ENCODE measurements around the gene DNAJC12.
A peak's percentile ranks its signal among the peaks of the same experiment; 100 is the strongest.

Gene DNAJC12

GRCh38 chr10:67818323-67818722 lies 19.7 kb downstream of the DNAJC12 start:
- DNase-seq (ENCODE audit: insufficient read length, low spot score) (no peak), FAIRE-seq (no peak)
- TF ChIP-seq POLR2A (IDR thresholded peaks at IDR 0.05; ENCODE audit: low read depth, low read length): no peak

- no peak for DNase-seq (ENCODE audit: insufficient read length, low spot score)
- no peak for FAIRE-seq
- no peak for TF ChIP-seq POLR2A (IDR thresholded peaks at IDR 0.05; ENCODE audit: low read depth, low read length)
Measured at GRCh38 chr10:67816719-67817118, 21.3 kb downstream of the DNAJC12 start.

GRCh38 chr10:67815571-67816059 lies 22.4 kb downstream of the DNAJC12 start:
- DNase-seq (ENCODE audit: insufficient read length, low spot score): no peak
- no peak for TF ChIP-seq POLR2A (IDR thresholded peaks at IDR 0.05; ENCODE audit: low read depth, low read length)
- peak; percentile 20 for FAIRE-seq

DNA sequence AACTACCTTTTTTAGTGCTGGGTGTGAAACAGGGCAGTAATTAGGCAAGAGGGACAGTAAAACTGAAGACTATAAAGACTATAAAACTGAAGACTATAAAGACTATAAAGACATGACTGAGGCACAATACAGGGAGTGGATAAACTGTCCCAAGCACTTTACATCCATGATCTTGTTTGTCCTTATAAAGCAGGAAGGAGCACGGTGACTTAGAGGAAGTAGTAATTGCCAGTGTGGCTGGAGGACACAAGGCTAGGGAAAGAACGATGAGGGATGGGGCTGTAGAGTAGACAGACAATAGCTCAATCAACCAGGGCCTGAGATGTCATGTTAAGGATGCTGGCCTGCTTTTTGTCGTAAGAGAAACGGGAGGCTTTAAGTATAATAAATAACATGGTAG lies 26.0 kb downstream of the DNAJC12 start:
- no peak for DNase-seq (ENCODE audit: insufficient read length, low spot score)
- no peak for TF ChIP-seq POLR2A (IDR thresholded peaks at IDR 0.05; ENCODE audit: low read depth, low read length)
- FAIRE-seq: peak; percentile 45

DNA sequence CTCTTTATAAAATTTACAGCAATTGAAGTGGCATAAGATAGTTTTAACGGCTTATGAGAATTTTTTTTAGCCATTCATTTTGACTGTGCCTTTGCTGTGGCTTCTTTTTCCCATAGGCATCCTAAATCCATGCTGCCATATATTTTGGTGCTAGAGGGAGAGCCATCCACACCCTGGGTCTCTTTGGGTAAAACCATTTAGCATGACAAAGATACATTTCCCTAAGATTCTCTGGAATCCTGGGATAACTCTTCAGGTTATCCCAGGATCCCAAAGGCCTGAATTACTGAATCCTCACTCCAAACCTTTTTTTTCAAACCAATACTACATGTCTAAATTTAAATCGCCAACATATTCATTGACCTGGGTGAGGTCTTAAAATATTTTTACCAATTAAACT lies 28.9 kb downstream of the DNAJC12 start:
- FAIRE-seq (no peak), DNase-seq (ENCODE audit: insufficient read length, low spot score) (no peak)
- no peak for TF ChIP-seq POLR2A (IDR thresholded peaks at IDR 0.05; ENCODE audit: low read depth, low read length)

DNA sequence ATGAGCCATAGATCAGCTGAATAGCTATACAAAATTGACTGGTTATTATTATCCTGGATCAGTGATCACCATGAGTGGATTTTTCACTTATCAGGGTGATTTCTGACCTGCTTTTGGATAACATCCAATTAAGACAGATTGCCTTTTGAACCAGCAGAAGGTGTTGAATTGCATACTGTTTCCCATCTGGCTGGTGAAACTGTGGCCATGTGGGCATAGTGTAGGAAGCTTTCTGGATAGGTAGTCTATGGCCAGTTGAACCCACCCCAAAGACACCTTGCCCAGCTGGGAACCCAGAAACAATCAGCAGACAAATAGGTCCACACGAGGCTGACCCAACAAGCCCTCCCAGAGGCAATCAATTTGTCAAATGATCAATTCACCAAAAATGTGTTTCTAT lies 29.3 kb downstream of the DNAJC12 start:
- no peak for FAIRE-seq
- TF ChIP-seq POLR2A (IDR thresholded peaks at IDR 0.05; ENCODE audit: low read depth, low read length): no peak
- no peak for DNase-seq (ENCODE audit: insufficient read length, low spot score)

GRCh38 chr10:67807855-67808456 lies 30.0 kb downstream of the DNAJC12 start:
- peak; percentile 33 for FAIRE-seq
- no peak for TF ChIP-seq POLR2A (IDR thresholded peaks at IDR 0.05; ENCODE audit: low read depth, low read length)
- no peak for DNase-seq (ENCODE audit: insufficient read length, low spot score)

- no peak for FAIRE-seq
- TF ChIP-seq POLR2A (IDR thresholded peaks at IDR 0.05; ENCODE audit: low read depth, low read length): no peak
Measured at GRCh38 chr10:67804395-67804678, 33.7 kb downstream of the DNAJC12 start.

GRCh38 chr10:67803588-67804394 lies 34.2 kb downstream of the DNAJC12 start:
- no peak for DNase-seq (ENCODE audit: insufficient read length, low spot score)
- TF ChIP-seq POLR2A (IDR thresholded peaks at IDR 0.05; ENCODE audit: low read depth, low read length): no peak
- peak; percentile 30 for FAIRE-seq

More at GRCh38 chr10:67804395-67804678, 33.7 kb downstream of the DNAJC12 start:
- DNase-seq (ENCODE audit: insufficient read length, low spot score): no peak

- FAIRE-seq (no peak), DNase-seq (ENCODE audit: insufficient read length, low spot score) (no peak)
- TF ChIP-seq POLR2A (IDR thresholded peaks at IDR 0.05; ENCODE audit: low read depth, low read length): no peak
Measured at GRCh38 chr10:67802767-67803538, 35.0 kb downstream of the DNAJC12 start.

DNA sequence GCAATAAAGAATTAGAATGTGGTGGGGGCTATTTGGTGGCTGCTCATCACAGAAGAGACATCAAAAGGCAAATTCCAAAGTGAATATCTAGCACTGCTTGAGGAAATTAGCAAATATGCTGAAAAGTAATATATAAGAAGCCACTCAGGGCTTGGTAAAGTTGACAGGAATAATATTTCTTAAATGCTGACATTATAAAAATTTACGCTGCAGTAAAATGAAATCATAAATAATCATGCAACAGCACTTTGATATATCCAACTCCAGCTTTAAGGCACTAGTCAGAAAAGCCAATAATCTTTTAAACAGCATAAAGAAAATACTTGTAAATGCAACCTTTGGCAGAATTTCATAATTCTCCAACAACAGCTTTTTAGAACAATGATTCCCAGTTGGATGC lies 36.9 kb downstream of the DNAJC12 start:
- DNase-seq (ENCODE audit: insufficient read length, low spot score) (no peak), FAIRE-seq (no peak)
- no peak for TF ChIP-seq POLR2A (IDR thresholded peaks at IDR 0.05; ENCODE audit: low read depth, low read length)

DNA sequence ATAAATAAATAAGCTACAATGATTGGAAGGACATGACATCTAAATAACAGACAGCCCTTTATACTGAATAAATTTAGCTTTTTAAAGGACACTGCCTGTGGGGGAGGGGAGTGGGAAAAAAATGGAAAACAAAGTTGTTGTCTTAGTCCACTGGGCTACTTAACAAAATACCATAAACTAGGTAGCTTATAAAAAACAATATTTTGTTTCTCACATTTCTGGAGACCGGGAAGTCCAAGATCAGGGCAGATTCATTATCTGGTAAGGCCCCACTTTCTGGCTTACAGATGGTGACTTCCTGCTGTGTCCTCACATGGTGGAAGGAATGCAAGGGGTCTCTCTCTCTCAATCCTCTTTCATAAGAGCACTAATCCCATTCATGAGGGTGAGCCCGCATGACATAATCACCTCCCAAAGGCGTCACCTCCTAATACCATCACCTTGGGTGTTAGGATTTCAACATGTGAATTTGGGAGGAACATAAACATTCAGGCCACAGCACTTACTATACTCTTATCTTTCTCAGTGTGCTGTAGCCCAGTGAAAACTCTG lies 43.0 kb downstream of the DNAJC12 start:
- FAIRE-seq (peak; percentile 53), DNase-seq (ENCODE audit: insufficient read length, low spot score) (no peak)
- no peak for TF ChIP-seq POLR2A (IDR thresholded peaks at IDR 0.05; ENCODE audit: low read depth, low read length)

GRCh38 chr10:67794256-67794655 lies 43.7 kb downstream of the DNAJC12 start:
- TF ChIP-seq POLR2A (IDR thresholded peaks at IDR 0.05; ENCODE audit: low read depth, low read length): no peak
- DNase-seq (ENCODE audit: insufficient read length, low spot score) (no peak), FAIRE-seq (no peak)

DNA sequence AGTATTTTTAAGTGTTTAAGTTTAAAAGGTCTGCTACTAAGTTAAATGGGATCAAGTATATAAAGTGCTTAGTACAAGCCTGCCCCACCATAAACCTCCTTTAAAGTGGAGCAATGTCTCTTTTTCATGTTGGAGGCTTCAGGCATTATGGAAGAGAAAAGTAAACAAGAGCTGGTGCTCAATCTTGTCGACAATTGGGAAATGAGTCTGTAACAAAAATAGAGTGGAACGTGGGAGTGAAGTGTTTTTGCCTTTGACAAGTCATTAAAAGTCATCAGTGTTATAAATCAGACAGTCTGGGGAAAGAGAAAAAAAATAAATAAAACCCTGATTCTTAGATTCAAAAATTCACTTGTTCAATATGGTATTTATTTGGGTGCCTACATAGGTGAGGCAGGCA lies 44.7 kb downstream of the DNAJC12 start:
- FAIRE-seq (peak; percentile 43), DNase-seq (ENCODE audit: insufficient read length, low spot score) (no peak)
- TF ChIP-seq POLR2A (IDR thresholded peaks at IDR 0.05; ENCODE audit: low read depth, low read length): no peak

Data from H54 (cell line).